Measurements from ENCODE around the gene USP6NL.

DNA sequence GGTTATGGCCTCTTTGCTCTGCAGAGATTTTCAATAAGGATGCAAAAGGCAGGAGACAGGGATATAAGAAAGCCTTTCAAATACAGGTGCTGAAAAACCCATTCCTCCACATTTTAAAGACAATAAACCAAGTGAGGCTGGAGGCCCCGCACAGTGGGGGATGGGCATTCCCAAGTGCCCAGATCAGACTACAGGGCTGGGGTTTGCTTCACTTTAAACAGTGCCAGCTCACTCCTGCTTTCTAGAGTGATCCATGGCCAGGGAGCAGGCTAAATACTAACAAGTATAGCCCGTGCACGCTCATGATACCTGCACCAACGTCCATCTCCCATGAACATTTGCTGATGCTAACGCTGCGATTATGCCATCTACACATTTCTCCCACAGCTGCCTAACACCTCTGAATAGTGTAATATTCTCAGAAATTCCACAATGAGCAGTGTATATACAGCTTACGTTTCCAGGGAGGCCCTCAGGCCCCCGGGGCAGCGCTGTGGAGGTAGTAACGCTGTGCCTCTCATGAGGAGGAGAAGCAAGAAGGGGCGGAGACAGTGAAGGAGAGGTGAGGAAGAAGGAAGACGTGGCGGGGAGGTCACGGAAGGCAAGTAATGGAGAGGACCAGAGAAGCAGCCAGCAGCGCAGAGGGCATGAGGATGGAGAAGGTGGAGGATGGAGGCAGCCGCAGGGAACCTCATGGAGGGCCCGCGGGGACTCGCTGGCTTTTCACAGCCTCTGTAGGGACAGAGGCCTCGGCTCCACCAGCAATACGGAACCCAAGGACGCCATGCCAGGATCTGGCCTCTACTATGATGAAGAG is 141.7 kb downstream of the USP6NL start:
- TF ChIP-seq CTCF (IDR thresholded peaks at IDR 0.05; ENCODE audit: low read depth, low read length) (no peak), EZH2phosphoT487 (IDR thresholded peaks at IDR 0.05; ENCODE audit: low read depth) (no peak)
